ENCODE data around the gene CRMP1.

- TF ChIP-seq CTCF (conservative IDR thresholded peaks at IDR 0.05; ENCODE audit: low read length): no peak
- no peak for TF ChIP-seq EZH2phosphoT487 (IDR thresholded peaks at IDR 0.05; ENCODE audit: borderline replicate concordance)
Measured at GRCh38 chr4:5900844-5901243, 8.0 kb upstream of the CRMP1 start.

Data from Loucy (cell line).